IPS DF 19.7 (cell line): ENCODE results near the gene SLC25A21.

Source experiments
- DNase-seq: peaks from one replicate; pipeline ENCODE4 v3.0.0-alpha.2; 2013; ENCODE audit warnings: low read depth, low spot score

The SLC25A21 gene

GRCh38 chr14:37143475-37143874 is 28.9 kb downstream of the SLC25A21 start:
- no peak for DNase-seq

GRCh38 chr14:37142835-37143401 is 29.5 kb downstream of the SLC25A21 start:
- no peak for DNase-seq

- no peak for DNase-seq
Measured at GRCh38 chr14:37140176-37140575, 32.2 kb downstream of the SLC25A21 start.

GRCh38 chr14:37139710-37140109 is 32.7 kb downstream of the SLC25A21 start:
- no peak for DNase-seq

- no peak for DNase-seq
Measured at GRCh38 chr14:37138898-37139297, 33.5 kb downstream of the SLC25A21 start.

- DNase-seq: no peak
Measured at GRCh38 chr14:37133284-37133913, 39.0 kb downstream of the SLC25A21 start.

- DNase-seq: no peak
Measured at GRCh38 chr14:37131205-37131604, 41.2 kb downstream of the SLC25A21 start.

- no peak for DNase-seq
Measured at GRCh38 chr14:37129047-37129446, 43.4 kb downstream of the SLC25A21 start.

- no peak for DNase-seq
Measured at GRCh38 chr14:37124614-37125013, 47.8 kb downstream of the SLC25A21 start.

- DNase-seq: no peak
Measured at GRCh38 chr14:37122919-37123639, 49.3 kb downstream of the SLC25A21 start.

- no peak for DNase-seq
Measured at GRCh38 chr14:37122288-37122687, 50.1 kb downstream of the SLC25A21 start.

- DNase-seq: no peak
Measured at GRCh38 chr14:37118673-37119366, 53.6 kb downstream of the SLC25A21 start.

GRCh38 chr14:37116933-37117849 is 55.2 kb downstream of the SLC25A21 start:
- no peak for DNase-seq

GRCh38 chr14:37115406-37115805 is 57.0 kb downstream of the SLC25A21 start:
- no peak for DNase-seq

GRCh38 chr14:37114559-37114958 is 57.8 kb downstream of the SLC25A21 start:
- no peak for DNase-seq

- no peak for DNase-seq
Measured at GRCh38 chr14:37114002-37114401, 58.4 kb downstream of the SLC25A21 start.

GRCh38 chr14:37098132-37098531 is 74.3 kb downstream of the SLC25A21 start:
- no peak for DNase-seq

- DNase-seq: no peak
Measured at GRCh38 chr14:37094502-37094901, 77.9 kb downstream of the SLC25A21 start.

- DNase-seq: no peak
Measured at GRCh38 chr14:37093364-37093763, 79.0 kb downstream of the SLC25A21 start.

GRCh38 chr14:37091651-37092050 is 80.8 kb downstream of the SLC25A21 start:
- DNase-seq: no peak

- DNase-seq: no peak
Measured at GRCh38 chr14:37090026-37090425, 82.4 kb downstream of the SLC25A21 start.
